Measurements from ENCODE around the gene CDH1. TPM values are rescaled to one million over a fixed set of nuclear protein-coding genes. Genes with fewer than 3 reads are reported as not detected.

Gene CDH1
- polyA plus RNA-seq, 3 donors from 2014 or later = 0.91 TPM; not detected in 2

DNA sequence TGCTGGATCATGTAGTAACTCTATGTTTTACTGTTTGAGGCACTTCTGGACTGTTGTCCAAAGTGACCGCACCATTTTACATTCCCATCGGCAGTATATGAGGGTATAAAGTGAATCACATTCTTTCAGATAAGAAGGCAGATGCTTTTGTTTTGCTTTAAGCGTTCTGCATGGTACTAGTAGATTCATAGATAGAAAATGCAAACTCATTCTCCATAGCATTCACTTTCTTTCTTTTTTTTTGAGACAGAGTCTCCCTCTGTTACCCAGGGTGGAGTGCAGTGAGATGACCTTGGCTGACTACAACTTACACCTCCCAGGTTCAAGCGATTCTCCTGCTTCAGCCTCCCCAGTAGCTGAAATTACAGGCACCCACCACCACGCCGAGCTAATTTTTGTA is 146.6 kb downstream of the CDH1 start:
- DNase-seq = no peak
- Mint-ChIP-seq H3K27me3 (ENCODE audit: low read depth in 3 of 3) (no peaks in the 10 kb centered on the region), H3K4me3 (no peak overlapping the region), H3K4me1 (no peaks in the 10 kb centered on the region), H3K27ac (no peak overlapping the region), H3K9me3 (no peaks in the 10 kb centered on the region), H3K36me3 (peaks cover 3 to 36% (median 10%) of the 10 kb centered on the region in 3 donors)

- Mint-ChIP-seq H3K4me3 (no peak overlapping the region), H3K36me3 (peaks cover 3 to 36% (median 10%) of the 10 kb centered on the region in 3 donors), H3K27ac (no peak overlapping the region), H3K27me3 (ENCODE audit: low read depth in 3 of 3) (no peaks in the 10 kb centered on the region), H3K4me1 (no peaks in the 10 kb centered on the region), H3K9me3 (no peaks in the 10 kb centered on the region)
- no peak for DNase-seq
Measured at GRCh38 chr16:68884401-68884800, 147.3 kb downstream of the CDH1 start.

Other genes with a start within 250 kb of the CDH1 start
- 10 to 100 TPM; 13.1 to 14.9 (median 14.0) TPM for gene ZFP90, start 198.0 kb upstream of the CDH1 start, polyA plus RNA-seq
- not detected for gene CDH3, start 92.0 kb upstream of the CDH1 start, polyA plus RNA-seq
- 10 to 100 TPM in 2 of 3 donors, 1 to 10 TPM in 1; 8.2 to 16.9 (median 11.5) TPM for gene TANGO6, start 106.2 kb downstream of the CDH1 start, polyA plus RNA-seq